Astrocyte (in vitro differentiated cells and primary cell): ENCODE data around the gene WARS2.

Experiments
- EZH2 ChIP-seq: IDR thresholded peaks from 2 replicates; pipeline ENCODE4 v1.6.1; 2012; ENCODE audit warnings: mild to moderate bottlenecking, low read length, inconsistent platforms; ENCODE audit not compliant: insufficient read depth
- TF ChIP-seq, protein P1 (sequence below): IDR thresholded peaks from 2 replicates; pipeline ENCODE4 v1.5.1; 2011; ENCODE audit warnings: low read depth, mild to moderate bottlenecking, inconsistent platforms, low read length, moderate library complexity; ENCODE audit not compliant: insufficient read depth

DNA sequence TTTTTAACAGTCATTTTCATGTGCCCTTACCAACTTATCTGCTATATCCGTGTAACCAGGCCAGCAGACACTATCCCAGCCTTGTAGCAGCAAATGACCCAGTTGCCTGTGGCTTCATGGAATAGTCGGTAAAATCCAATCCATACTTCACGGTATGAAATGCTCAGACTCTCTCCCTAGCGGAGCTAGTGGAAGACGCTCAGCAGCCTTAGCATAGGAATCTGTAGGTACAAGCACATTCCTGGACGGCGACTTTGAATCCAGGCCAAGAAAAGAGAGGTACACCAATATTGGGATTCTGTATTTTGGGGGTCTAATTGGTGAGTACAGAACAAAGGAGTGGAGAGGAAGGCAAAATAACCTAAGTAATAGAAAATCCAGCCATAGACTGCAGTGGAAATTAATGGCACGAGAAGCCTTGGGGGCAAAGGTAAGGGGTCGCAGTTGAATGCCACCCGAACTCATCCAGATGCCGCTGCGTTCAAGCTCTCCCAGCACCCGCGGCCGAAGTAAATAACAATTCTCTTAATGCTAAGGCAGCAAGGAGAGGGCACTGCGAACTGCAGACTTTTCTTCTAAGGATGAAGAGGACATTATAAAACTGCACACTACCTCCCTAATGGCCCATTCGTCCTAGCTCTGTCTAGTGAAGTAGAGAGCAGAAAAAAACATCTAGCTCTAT lies 134.6 kb downstream of the WARS2 start:
- TF ChIP-seq, protein P1, sequence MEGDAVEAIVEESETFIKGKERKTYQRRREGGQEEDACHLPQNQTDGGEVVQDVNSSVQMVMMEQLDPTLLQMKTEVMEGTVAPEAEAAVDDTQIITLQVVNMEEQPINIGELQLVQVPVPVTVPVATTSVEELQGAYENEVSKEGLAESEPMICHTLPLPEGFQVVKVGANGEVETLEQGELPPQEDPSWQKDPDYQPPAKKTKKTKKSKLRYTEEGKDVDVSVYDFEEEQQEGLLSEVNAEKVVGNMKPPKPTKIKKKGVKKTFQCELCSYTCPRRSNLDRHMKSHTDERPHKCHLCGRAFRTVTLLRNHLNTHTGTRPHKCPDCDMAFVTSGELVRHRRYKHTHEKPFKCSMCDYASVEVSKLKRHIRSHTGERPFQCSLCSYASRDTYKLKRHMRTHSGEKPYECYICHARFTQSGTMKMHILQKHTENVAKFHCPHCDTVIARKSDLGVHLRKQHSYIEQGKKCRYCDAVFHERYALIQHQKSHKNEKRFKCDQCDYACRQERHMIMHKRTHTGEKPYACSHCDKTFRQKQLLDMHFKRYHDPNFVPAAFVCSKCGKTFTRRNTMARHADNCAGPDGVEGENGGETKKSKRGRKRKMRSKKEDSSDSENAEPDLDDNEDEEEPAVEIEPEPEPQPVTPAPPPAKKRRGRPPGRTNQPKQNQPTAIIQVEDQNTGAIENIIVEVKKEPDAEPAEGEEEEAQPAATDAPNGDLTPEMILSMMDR: no peak
- TF ChIP-seq EZH2: no peak
